Astrocyte of the spinal cord (primary cell): ENCODE data around the gene DLGAP1.

Experiments used
- DNase-seq: peaks from one replicate; pipeline ENCODE4 v3.0.0; 2011; ENCODE audit warnings: low read depth, low spot score
- H3K4me3 ChIP-seq: 2 replicates; pipeline ENCODE4 v1.5.1; 2011; ENCODE audit warnings: low read depth, mild to moderate bottlenecking, low read length, moderate library complexity
- CTCF ChIP-seq: IDR thresholded peaks from 2 replicates; pipeline ENCODE4 v1.5.1; 2012; ENCODE audit warnings: low read depth, mild to moderate bottlenecking, low read length, inconsistent platforms
- in situ Hi-C: cut with HindIII; loops from 2 replicates; pipeline ENCODE4 v1.10.0; 2017; ENCODE audit warnings: low sequenced_read_pairs

The DLGAP1 gene

GRCh38 chr18:3631887-3632286, 823.2 kb downstream of the DLGAP1 start:
- no peak overlapping the region for H3K4me3 ChIP-seq
- no peak for DNase-seq
- no peak for TF ChIP-seq CTCF
- in situ Hi-C loops, result no loop called here

DNA sequence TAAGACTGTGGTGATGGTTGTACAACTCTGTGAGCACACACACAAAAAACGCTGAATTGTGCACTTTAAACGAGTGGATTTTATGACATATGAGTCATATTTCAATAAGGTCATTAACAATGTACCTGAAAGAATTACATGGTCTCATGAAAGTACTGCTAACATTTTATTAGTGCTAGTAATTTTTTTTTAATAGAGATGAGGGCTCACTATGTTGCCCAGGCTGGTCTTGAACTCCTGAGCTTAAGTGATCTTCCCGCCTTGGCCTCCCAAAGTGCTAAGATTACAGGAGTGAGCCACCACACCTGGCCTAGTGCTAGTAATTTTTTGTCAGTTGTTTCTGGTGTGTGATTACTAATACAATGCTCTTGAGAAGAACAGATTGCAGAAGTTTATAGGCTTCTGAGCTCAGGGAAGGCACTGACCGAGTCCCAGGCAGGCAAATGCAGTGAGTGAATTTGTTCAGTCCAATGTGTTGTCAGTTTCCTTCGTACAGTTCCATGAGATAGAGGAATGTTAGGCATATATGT, 828.1 kb downstream of the DLGAP1 start:
- in situ Hi-C loops, result no loop called here
- no peak for DNase-seq
- no peak for TF ChIP-seq CTCF
- H3K4me3 ChIP-seq, result no peak overlapping the region

DNA sequence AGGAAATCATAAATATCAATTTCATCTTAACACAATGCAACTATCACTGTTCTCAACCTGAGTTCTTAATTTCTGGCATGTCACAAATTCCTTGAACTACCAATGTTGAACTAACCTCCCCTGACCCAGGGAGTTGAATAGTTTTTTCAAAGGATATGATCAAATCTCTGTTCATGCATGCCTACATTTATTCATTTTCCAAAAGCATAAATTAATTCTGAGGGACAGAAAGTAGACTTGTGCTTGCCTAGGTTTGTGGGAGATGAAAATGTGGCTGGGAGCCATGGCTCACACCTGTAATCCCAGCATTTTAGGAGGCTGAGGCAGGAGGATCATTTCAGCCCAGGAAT, 829.4 kb downstream of the DLGAP1 start:
- in situ Hi-C loops, result no loop called here
- TF ChIP-seq CTCF, result no peak
- no peak for DNase-seq
- no peak overlapping the region for H3K4me3 ChIP-seq

DNA sequence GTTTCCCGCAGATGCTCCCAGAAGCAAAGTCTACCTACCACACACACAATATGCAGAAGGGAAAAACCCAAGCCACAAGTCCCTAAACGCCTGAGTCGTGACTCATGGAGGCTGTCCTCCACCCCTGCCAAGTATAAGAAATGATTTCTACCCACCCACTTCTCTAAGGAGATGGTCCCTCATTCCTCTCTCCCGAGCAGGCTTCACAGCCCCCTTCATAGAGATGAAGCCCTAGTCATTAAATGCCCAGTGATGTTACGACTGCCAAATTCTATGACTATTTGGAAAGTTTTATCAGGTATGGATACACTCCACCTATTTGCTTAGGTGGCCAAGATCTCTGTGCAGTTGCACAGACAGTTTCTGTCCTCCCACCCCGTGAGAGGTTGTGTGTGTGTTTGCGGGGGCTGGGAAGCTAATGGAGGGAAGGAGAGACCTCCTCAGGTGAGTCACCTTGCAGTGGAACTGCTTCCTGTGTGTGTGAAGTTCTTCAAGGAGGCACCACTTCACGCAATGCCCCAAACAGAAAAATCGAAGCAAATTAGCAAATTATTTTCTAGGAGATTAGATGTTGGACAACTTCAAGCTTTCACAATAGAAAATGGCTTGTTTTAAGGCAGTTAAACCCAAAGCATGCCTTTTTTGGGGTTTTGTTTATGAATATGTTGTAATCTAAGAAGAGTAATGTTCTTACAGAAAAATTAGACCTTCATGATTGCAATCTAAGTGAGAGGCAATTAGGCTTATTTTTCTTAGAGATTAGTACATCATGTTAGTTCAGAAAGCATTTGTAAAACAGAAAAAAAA, 830.0 kb downstream of the DLGAP1 start:
- peak; percentile 96 for DNase-seq
- TF ChIP-seq CTCF, result no peak
- H3K4me3 ChIP-seq, result no peak overlapping the region
- in situ Hi-C loops, result loop anchor here (25.0 kb wide), 1 partner anchor 338 kb away; no protein-coding TSS in a partner anchor

DNA sequence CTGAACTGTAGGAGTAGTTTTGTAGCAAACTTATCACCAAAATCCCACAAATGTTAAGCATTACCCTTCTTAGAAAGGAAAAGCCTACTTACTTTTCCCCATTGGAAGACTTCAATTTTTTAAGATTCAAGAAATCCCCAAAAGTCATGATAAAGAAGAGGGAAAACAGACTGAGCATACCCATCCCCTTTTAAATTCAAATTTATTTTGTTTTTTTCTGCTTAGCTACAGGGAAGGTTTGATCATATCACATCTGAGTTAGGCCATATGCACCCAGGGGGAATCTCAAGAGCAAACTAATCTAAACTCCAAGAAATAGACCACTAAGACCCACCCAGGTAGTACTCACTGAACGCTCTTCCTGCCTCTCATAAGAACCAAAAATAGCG, 830.6 kb downstream of the DLGAP1 start:
- DNase-seq, result no peak
- in situ Hi-C loops, result loop anchor here (25.0 kb wide), 1 partner anchor 337 kb away; no protein-coding TSS in a partner anchor
- no peak overlapping the region for H3K4me3 ChIP-seq
- no peak for TF ChIP-seq CTCF

GRCh38 chr18:3623769-3624545, 831.1 kb downstream of the DLGAP1 start:
- in situ Hi-C loops, result loop anchor here (25.0 kb wide), 1 partner anchor 337 kb away; no protein-coding TSS in a partner anchor
- DNase-seq, result peak; percentile 97
- H3K4me3 ChIP-seq, result no peak overlapping the region
- no peak for TF ChIP-seq CTCF
